Prostate gland (tissue), 2 donors: ENCODE results near the gene XPO4.
"Not testable (repeated sequence)": the region's sequence is repeated elsewhere in the genome, so short reads cannot be mapped to it uniquely, and the experiment has no call there.

Experiments
- POLR2A ChIP-seq: fragments of 450-650 bp; IDR thresholded peaks from one replicate; pipeline ENCODE4 v1.6.1; 2016; ENCODE audit warnings: antibody characterized with exemption, mild to moderate bottlenecking
- POLR2AphosphoS5 ChIP-seq: sonication (generic); formaldehyde crosslinking; IDR thresholded peaks from one replicate; pipeline ENCODE4 v1.6.1; 2017; ENCODE audit warnings: antibody characterized with exemption
- TF ChIP-seq, protein P1 (sequence below), 4 experiments: fragments of 200-600 bp in 2 of 4; fragments of 450-650 bp in 2 of 4; sonication (generic) in 2 of 4; IDR thresholded peaks; 1 replicate in 3 of 4; 2 replicates in 1 of 4; pipeline ENCODE4 v1.5.1; 2016 to 2019; ENCODE audit warnings: antibody characterized with exemption in 4 of 4, mild to moderate bottlenecking in 2 of 4, moderate library complexity in 2 of 4

- TF ChIP-seq, protein P1, sequence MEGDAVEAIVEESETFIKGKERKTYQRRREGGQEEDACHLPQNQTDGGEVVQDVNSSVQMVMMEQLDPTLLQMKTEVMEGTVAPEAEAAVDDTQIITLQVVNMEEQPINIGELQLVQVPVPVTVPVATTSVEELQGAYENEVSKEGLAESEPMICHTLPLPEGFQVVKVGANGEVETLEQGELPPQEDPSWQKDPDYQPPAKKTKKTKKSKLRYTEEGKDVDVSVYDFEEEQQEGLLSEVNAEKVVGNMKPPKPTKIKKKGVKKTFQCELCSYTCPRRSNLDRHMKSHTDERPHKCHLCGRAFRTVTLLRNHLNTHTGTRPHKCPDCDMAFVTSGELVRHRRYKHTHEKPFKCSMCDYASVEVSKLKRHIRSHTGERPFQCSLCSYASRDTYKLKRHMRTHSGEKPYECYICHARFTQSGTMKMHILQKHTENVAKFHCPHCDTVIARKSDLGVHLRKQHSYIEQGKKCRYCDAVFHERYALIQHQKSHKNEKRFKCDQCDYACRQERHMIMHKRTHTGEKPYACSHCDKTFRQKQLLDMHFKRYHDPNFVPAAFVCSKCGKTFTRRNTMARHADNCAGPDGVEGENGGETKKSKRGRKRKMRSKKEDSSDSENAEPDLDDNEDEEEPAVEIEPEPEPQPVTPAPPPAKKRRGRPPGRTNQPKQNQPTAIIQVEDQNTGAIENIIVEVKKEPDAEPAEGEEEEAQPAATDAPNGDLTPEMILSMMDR (IDR thresholded peaks at IDR 0.05) = not testable (repeated sequence)
- TF ChIP-seq POLR2A, POLR2AphosphoS5: not testable (repeated sequence)
Measured at GRCh38 chr13:20876802-20877201, 25.7 kb downstream of the XPO4 start.
